ENCODE data around the gene PARP6.

Gene PARP6

DNA sequence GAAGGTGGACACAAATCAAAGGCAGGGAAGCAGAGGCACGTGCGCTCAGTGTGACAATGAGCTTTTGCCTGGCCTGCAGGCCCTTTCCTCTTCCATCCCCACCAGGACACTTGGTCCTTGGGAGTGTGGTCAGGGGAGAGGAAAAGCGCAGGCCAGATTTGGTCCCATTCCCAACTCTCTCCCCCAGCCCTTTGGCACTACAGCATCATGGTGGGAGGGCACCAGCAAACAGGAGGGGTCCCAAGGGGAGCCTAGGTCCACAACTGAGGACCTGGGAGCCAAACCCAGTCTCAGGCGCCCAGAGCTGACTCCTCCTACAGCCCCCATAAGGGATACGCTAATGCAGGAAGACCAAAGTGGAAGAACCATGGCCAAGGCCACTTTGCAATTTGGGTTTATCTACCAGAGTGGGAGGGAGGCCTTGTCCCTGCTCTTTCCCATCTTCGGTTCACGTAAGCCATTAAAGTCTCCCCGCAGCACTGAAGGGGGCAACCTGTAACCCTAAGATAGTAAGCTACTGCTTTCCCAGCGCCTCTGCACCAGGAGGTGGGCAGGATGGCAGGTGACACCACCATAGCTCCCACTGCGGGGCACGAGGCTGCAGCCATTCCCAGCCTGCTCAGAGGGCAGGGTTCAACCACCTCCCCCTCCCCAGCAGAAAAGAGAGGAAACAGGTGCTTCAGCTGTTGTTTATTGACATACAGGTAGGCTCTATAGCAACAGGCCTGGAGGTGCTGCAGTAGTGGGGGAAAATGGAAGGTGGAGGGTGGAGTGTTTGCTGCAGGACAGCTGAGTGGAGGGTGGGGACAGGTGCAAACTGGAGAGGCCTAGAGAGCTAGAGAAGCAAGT, 73.8 kb downstream of the PARP6 start:
- TF ChIP-seq, protein P1, sequence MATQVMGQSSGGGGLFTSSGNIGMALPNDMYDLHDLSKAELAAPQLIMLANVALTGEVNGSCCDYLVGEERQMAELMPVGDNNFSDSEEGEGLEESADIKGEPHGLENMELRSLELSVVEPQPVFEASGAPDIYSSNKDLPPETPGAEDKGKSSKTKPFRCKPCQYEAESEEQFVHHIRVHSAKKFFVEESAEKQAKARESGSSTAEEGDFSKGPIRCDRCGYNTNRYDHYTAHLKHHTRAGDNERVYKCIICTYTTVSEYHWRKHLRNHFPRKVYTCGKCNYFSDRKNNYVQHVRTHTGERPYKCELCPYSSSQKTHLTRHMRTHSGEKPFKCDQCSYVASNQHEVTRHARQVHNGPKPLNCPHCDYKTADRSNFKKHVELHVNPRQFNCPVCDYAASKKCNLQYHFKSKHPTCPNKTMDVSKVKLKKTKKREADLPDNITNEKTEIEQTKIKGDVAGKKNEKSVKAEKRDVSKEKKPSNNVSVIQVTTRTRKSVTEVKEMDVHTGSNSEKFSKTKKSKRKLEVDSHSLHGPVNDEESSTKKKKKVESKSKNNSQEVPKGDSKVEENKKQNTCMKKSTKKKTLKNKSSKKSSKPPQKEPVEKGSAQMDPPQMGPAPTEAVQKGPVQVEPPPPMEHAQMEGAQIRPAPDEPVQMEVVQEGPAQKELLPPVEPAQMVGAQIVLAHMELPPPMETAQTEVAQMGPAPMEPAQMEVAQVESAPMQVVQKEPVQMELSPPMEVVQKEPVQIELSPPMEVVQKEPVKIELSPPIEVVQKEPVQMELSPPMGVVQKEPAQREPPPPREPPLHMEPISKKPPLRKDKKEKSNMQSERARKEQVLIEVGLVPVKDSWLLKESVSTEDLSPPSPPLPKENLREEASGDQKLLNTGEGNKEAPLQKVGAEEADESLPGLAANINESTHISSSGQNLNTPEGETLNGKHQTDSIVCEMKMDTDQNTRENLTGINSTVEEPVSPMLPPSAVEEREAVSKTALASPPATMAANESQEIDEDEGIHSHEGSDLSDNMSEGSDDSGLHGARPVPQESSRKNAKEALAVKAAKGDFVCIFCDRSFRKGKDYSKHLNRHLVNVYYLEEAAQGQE (IDR thresholded peaks at IDR 0.05; ENCODE audit: low read depth) = no peak
- no peak for TF ChIP-seq TEAD4 (IDR thresholded peaks at IDR 0.05)
- TF ChIP-seq EP300 (IDR thresholded peaks at IDR 0.05; ENCODE audit: borderline replicate concordance) = no peak
- no peak for TF ChIP-seq CREB1 (IDR thresholded peaks at IDR 0.05; ENCODE audit: low read depth)
- TF ChIP-seq NFIC (IDR thresholded peaks at IDR 0.05) = no peak
- TF ChIP-seq CEBPB (IDR thresholded peaks at IDR 0.05) = no peak
- no peak for TF ChIP-seq ZBTB7A (IDR thresholded peaks at IDR 0.05; ENCODE audit: low read depth)
- TF ChIP-seq USF1 (IDR thresholded peaks at IDR 0.05) = no peak

DNA sequence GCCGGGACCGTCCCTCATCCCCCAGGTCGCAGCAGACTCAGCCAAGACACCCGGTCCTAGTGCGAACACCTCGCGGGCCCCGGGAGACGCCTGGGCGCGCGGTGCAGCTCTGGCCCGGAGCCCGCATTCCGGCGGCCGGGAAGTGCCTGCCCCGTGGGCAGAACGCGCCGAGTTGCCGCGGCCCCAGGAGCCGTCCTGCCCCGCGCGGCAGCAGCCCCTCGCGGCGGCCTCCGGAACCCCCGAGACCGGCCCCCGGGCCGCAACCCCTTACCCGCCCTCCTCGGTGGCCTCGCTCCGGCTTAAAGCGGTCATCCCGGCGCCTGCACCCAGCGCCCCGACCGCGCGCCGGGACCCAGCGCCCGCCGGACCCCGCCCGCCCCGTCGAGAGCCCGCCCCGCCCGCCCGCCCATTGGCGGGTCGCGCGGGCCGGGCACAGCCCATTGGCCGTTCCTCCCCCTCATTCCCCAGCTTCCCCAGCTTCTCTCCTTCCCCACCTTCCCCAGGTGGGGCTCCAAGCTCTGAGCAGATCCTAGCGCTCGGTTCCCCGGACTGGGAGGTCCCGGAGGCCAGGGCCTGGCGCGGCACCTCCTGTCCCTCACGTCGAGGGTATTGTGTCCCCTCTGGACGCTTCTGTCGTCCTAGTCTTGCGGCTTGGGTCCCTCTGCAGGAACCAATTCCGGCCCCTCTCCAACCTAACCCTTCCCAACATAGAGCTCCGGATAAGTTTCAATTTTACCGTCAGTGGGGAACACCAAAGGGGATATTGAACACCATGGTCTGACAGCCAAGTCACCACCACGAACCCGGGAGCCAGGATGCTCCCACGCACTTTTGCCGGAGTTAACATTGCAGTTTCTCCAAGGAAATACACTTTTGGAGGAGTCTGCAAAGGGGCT, 74.6 kb downstream of the PARP6 start, which contains the start of gene GRAMD2A:
GRAMD2A (minus strand) TSS at position 328 of the 896 bp plus-strand sequence.
- TF ChIP-seq EGR1 (IDR thresholded peaks at IDR 0.05) = no peak
- 0 out of 2 replicates have a peak, but pooled peaks have one; percentile 13 for TF ChIP-seq TEAD4 (IDR thresholded peaks at IDR 0.05)
- 0 out of 2 replicates have a peak, but pooled peaks have one; percentile 26 for TF ChIP-seq FOXM1 (IDR thresholded peaks at IDR 0.05; ENCODE audit: borderline replicate concordance, low read depth)

- TF ChIP-seq CEBPB (IDR thresholded peaks at IDR 0.05) (no peak), NFIC (IDR thresholded peaks at IDR 0.05) (no peak), YY1 (IDR thresholded peaks at IDR 0.05; ENCODE audit: low read depth) (no peak), TEAD4 (IDR thresholded peaks at IDR 0.05) (no peak), TAF1 (IDR thresholded peaks at IDR 0.05; ENCODE audit: low read depth) (no peak), CREB1 (IDR thresholded peaks at IDR 0.05; ENCODE audit: low read depth) (no peak), EGR1 (IDR thresholded peaks at IDR 0.05) (no peak), TCF12 (IDR thresholded peaks at IDR 0.05; ENCODE audit: low read depth) (no peak), MAX (IDR thresholded peaks at IDR 0.05) (no peak), USF1 (IDR thresholded peaks at IDR 0.05) (no peak), EP300 (IDR thresholded peaks at IDR 0.05; ENCODE audit: borderline replicate concordance) (no peak), FOXM1 (IDR thresholded peaks at IDR 0.05; ENCODE audit: borderline replicate concordance, low read depth) (no peak), RAD21 (IDR thresholded peaks at IDR 0.05; ENCODE audit: low read depth) (no peak), ZBTB7A (IDR thresholded peaks at IDR 0.05; ENCODE audit: low read depth) (no peak)
- TF ChIP-seq, protein P1 (IDR thresholded peaks at IDR 0.05; ENCODE audit: low read depth) = no peak
These were observed 75.3 kb downstream of the PARP6 start for GRCh38 chr15:72197041-72197459.

- no peak for TF ChIP-seq RAD21 (IDR thresholded peaks at IDR 0.05; ENCODE audit: low read depth)
- no peak for TF ChIP-seq MAX (IDR thresholded peaks at IDR 0.05)
- no peak for TF ChIP-seq TEAD4 (IDR thresholded peaks at IDR 0.05)
- no peak for TF ChIP-seq EGR1 (IDR thresholded peaks at IDR 0.05)
- no peak for TF ChIP-seq USF1 (IDR thresholded peaks at IDR 0.05)
- no peak for TF ChIP-seq YY1 (IDR thresholded peaks at IDR 0.05; ENCODE audit: low read depth)
- TF ChIP-seq FOXM1 (IDR thresholded peaks at IDR 0.05; ENCODE audit: borderline replicate concordance, low read depth) = no peak
These were observed 75.8 kb downstream of the PARP6 start for GRCh38 chr15:72196409-72197040.

All from Ishikawa (cell line).